Osteoblast (primary cell): ENCODE results near the gene SH3GL2. TPM values are rescaled to one million over a fixed set of nuclear protein-coding genes. Genes with fewer than 3 reads are reported as not detected.

ENCODE experiments used
- DNase-seq: peaks from one replicate; pipeline ENCODE4 v3.0.0; 2011; ENCODE audit warnings: low spot score, mixed read lengths; ENCODE audit not compliant: insufficient read length; ENCODE audit errors: missing footprints
- H2AFZ ChIP-seq: 2 replicates; pipeline ENCODE4 v1.6.0; 2011; ENCODE audit warnings: mild to moderate bottlenecking, low read length
- H3K27ac ChIP-seq: 2 replicates; pipeline ENCODE4 v1.5.1; 2011; ENCODE audit warnings: mild to moderate bottlenecking, low read depth, low read length, moderate library complexity
- H3K27me3 ChIP-seq: 2 replicates; pipeline ENCODE4 v1.6.0; 2012; ENCODE audit warnings: mild to moderate bottlenecking, control low read depth, inconsistent platforms, low read length, moderate library complexity; ENCODE audit not compliant: insufficient read depth
- H3K36me3 ChIP-seq: 2 replicates; pipeline ENCODE4 v1.5.1; 2011; ENCODE audit warnings: mild to moderate bottlenecking, low read length, control low read depth, moderate library complexity; ENCODE audit not compliant: insufficient read depth
- H3K4me1 ChIP-seq: 2 replicates; pipeline ENCODE4 v1.5.1; 2011; ENCODE audit warnings: mild to moderate bottlenecking, low read length, control low read depth, moderate library complexity; ENCODE audit not compliant: insufficient read depth
- H3K4me2 ChIP-seq: 2 replicates; pipeline ENCODE4 v1.6.0; 2011; ENCODE audit warnings: mild to moderate bottlenecking, low read length; ENCODE audit not compliant: insufficient read depth
- H3K4me3 ChIP-seq: fragments of 200-600 bp; sonication (generic); 3 replicates; pipeline ENCODE4 v1.5.1; 2012; ENCODE audit warnings: mild to moderate bottlenecking, low read length, inconsistent platforms; ENCODE audit not compliant: insufficient read depth
- H3K79me2 ChIP-seq: 2 replicates; pipeline ENCODE4 v1.6.0; 2012; ENCODE audit warnings: mild to moderate bottlenecking, low read length, control low read depth, inconsistent platforms; ENCODE audit not compliant: insufficient read depth
- H3K9me3 ChIP-seq: 2 replicates; pipeline ENCODE4 v1.5.1; 2011; ENCODE audit warnings: low read depth, low read length, control low read depth
- H4K20me1 ChIP-seq: 2 replicates; pipeline ENCODE4 v1.6.0; 2012; ENCODE audit warnings: mild to moderate bottlenecking, low read length, control low read depth; ENCODE audit not compliant: insufficient read depth
- CTCF ChIP-seq: IDR thresholded peaks from 2 replicates; pipeline ENCODE4 v1.5.1; 2011; ENCODE audit warnings: mild to moderate bottlenecking, low read depth, low read length, moderate library complexity; ENCODE audit errors: extremely low read depth
- total RNA-seq: library from RNA; depleted of rRNA; stranded (reverse); fragments of >200 nt; gene quantifications from 2 replicates; pipeline ENCODE4 v1.2.3, GENCODE V29; 2012

SH3GL2 gene
- total RNA-seq, 1 donor: under 0.01 TPM

- Histone ChIP-seq H3K36me3 (no peaks in the 10 kb centered on the region), H3K27me3 (no peaks in the 10 kb centered on the region), H3K4me1 (no peaks in the 10 kb centered on the region), H3K79me2 (no peaks in the 10 kb centered on the region), H2AFZ (no peak overlapping the region), H4K20me1 (no peaks in the 10 kb centered on the region), H3K4me3 (no peak overlapping the region), H3K9me3 (no peaks in the 10 kb centered on the region), H3K4me2 (no peak overlapping the region), H3K27ac (no peak overlapping the region)
- no peak for TF ChIP-seq CTCF
- no peak for DNase-seq
Measured at GRCh38 chr9:17637229-17637628, 58.4 kb downstream of the SH3GL2 start.

GRCh38 chr9:17648516-17648915 lies 69.7 kb downstream of the SH3GL2 start:
- Histone ChIP-seq H4K20me1 (no peaks in the 10 kb centered on the region), H3K4me3 (no peak overlapping the region), H3K79me2 (no peaks in the 10 kb centered on the region), H3K4me1 (no peaks in the 10 kb centered on the region), H3K27ac (no peak overlapping the region), H3K4me2 (no peak overlapping the region), H3K27me3 (no peaks in the 10 kb centered on the region), H3K9me3 (no peaks in the 10 kb centered on the region), H2AFZ (no peak overlapping the region), H3K36me3 (no peaks in the 10 kb centered on the region)
- DNase-seq: peak; percentile 18
- no peak for TF ChIP-seq CTCF

GRCh38 chr9:17651725-17652124 lies 72.9 kb downstream of the SH3GL2 start:
- Histone ChIP-seq H3K4me1 (no peaks in the 10 kb centered on the region), H3K4me2 (no peak overlapping the region), H3K36me3 (no peaks in the 10 kb centered on the region), H3K27ac (no peak overlapping the region), H3K4me3 (no peak overlapping the region), H3K27me3 (no peaks in the 10 kb centered on the region), H4K20me1 (no peaks in the 10 kb centered on the region), H3K79me2 (no peaks in the 10 kb centered on the region), H3K9me3 (no peaks in the 10 kb centered on the region), H2AFZ (no peak overlapping the region)
- DNase-seq: no peak
- no peak for TF ChIP-seq CTCF

- Histone ChIP-seq H3K9me3 (no peaks in the 10 kb centered on the region), H4K20me1 (no peaks in the 10 kb centered on the region)
Measured at GRCh38 chr9:17653947-17654465, 75.1 kb downstream of the SH3GL2 start.

More at GRCh38 chr9:17653947-17654465, 75.1 kb downstream of the SH3GL2 start:
- TF ChIP-seq CTCF: no peak
- H3K4me3 ChIP-seq: no peak overlapping the region
- no peaks in the 10 kb centered on the region for H3K4me1 ChIP-seq
- H2AFZ ChIP-seq: no peak overlapping the region
- H3K4me2 ChIP-seq: no peak overlapping the region
- H3K27me3 ChIP-seq: no peaks in the 10 kb centered on the region
- DNase-seq: no peak
- no peaks in the 10 kb centered on the region for H3K79me2 ChIP-seq
- no peaks in the 10 kb centered on the region for H3K36me3 ChIP-seq
- no peak overlapping the region for H3K27ac ChIP-seq
